HepG2 (cell line): ENCODE results near the gene ATRAID. TPM values are rescaled to one million over a fixed set of nuclear protein-coding genes. Genes with fewer than 3 reads are reported as not detected.

Experiments
- ELF1 ChIP-seq: sonication (generic); formaldehyde crosslinking; IDR thresholded peaks from 2 replicates; pipeline ENCODE4 v1.4.0; 2020; ENCODE audit warnings: missing genetic modification reagents
- HNF1A ChIP-seq, 2 experiments: sonication (generic) in 1 of 2; formaldehyde crosslinking in 1 of 2; IDR thresholded peaks; 2 replicates each; pipeline versions ENCODE4 v1.4.0 to v1.6.1; 2016 to 2020; ENCODE audit warnings: borderline replicate concordance in 1 of 2, low read depth in 1 of 2, mild to moderate bottlenecking in 1 of 2, missing genetic modification reagents in 1 of 2
- HNF1B ChIP-seq: sonication (generic); formaldehyde crosslinking; IDR thresholded peaks from 2 replicates; pipeline ENCODE4 v1.5.1; 2020; ENCODE audit warnings: mild to moderate bottlenecking, moderate library complexity, missing genetic modification reagents
- HOMEZ ChIP-seq: IDR thresholded peaks from 2 replicates; pipeline ENCODE4 v1.6.1; 2016; ENCODE audit warnings: low read depth
- JUNB ChIP-seq: sonication (generic); formaldehyde crosslinking; IDR thresholded peaks from 2 replicates; pipeline ENCODE4 v1.8.0; 2022; ENCODE audit warnings: missing genetic modification reagents, mild to moderate bottlenecking, borderline replicate concordance
- MAFF ChIP-seq: IDR thresholded peaks from 2 replicates; pipeline ENCODE4 v1.6.1; 2011; ENCODE audit warnings: low read depth, low read length, improper control_type of control experiment
- NFYB ChIP-seq: sonication (generic); formaldehyde crosslinking; IDR thresholded peaks from 2 replicates; pipeline ENCODE4 v1.4.0; 2020; ENCODE audit warnings: missing genetic modification reagents
- PPARG ChIP-seq: conservative IDR thresholded peaks from 2 replicates; pipeline ENCODE4 v1.6.1; 2016; ENCODE audit warnings: missing biosample characterization, missing genetic modification reagents
- RARA ChIP-seq: IDR thresholded peaks from 2 replicates; pipeline ENCODE4 v1.6.1; 2016; ENCODE audit warnings: missing genetic modification reagents, missing compliant biosample characterization
- REPIN1 ChIP-seq: sonication (generic); formaldehyde crosslinking; IDR thresholded peaks from 2 replicates; pipeline ENCODE4 v1.8.0; 2022; ENCODE audit warnings: missing genetic modification reagents, low read depth, mild to moderate bottlenecking, borderline replicate concordance
- TBX2 ChIP-seq: sonication (generic); formaldehyde crosslinking; IDR thresholded peaks from 2 replicates; pipeline ENCODE4 v1.5.0; 2020; ENCODE audit warnings: missing genetic modification reagents, mild to moderate bottlenecking, borderline replicate concordance
- WIZ ChIP-seq: sonication (generic); formaldehyde crosslinking; IDR thresholded peaks from 2 replicates; pipeline ENCODE4 v1.5.1; 2020; ENCODE audit warnings: mild to moderate bottlenecking, missing genetic modification reagents
- ZBTB10 ChIP-seq: sonication (generic); formaldehyde crosslinking; IDR thresholded peaks from 2 replicates; pipeline ENCODE4 v1.4.0; 2020; ENCODE audit warnings: missing genetic modification reagents, borderline replicate concordance
- ZFP1 ChIP-seq: IDR thresholded peaks from 2 replicates; pipeline ENCODE4 v1.6.1; 2016
- ZNF235 ChIP-seq: sonication (generic); formaldehyde crosslinking; IDR thresholded peaks from 2 replicates; pipeline ENCODE4 v1.8.1; 2023; ENCODE audit warnings: mild to moderate bottlenecking, missing genetic modification reagents, borderline replicate concordance
- ZNF275 ChIP-seq: sonication (generic); formaldehyde crosslinking; IDR thresholded peaks from 2 replicates; pipeline ENCODE4 v1.8.0; 2022; ENCODE audit warnings: missing genetic modification reagents, mild to moderate bottlenecking, inconsistent platforms, borderline replicate concordance
- ZNF879 ChIP-seq: sonication (generic); formaldehyde crosslinking; IDR thresholded peaks from 2 replicates; pipeline ENCODE4 v1.8.1; 2023; ENCODE audit warnings: missing genetic modification reagents
- polyA plus RNA-seq, 8 experiments: library from polyadenylated mRNA; depleted of rRNA in 3 of 8; stranded (reverse) in 7 of 8; unstranded in 1 of 8; fragments of >200 nt; fragmentation: Illumina TruSeq in 4 of 8; extraction: Trizol in 4 of 8; gene quantifications; 2 replicates each; pipeline versions ENCODE4 v1.2.1 to v1.2.3, GENCODE V29; 2011 to 2016; ENCODE audit warnings: low read depth in 4 of 8, missing spikeins in 1 of 8, mixed read lengths in 1 of 8; ENCODE audit not compliant: insufficient read depth in 1 of 8
- total RNA-seq, 5 experiments: library from RNA; depleted of rRNA; stranded (reverse); fragments of >200 nt; fragmentation: Illumina TruSeq; extraction: Trizol; gene quantifications; 2 replicates each; pipeline ENCODE4 v1.2.3, GENCODE V29; 2016; ENCODE audit warnings: low read depth in 1 of 5

Gene ATRAID
- total and polyA plus RNA-seq, 2 of the 13 experiments (the other 11 are each of a cell fraction or from before 2014, with no cell fraction given) = 207 to 382 TPM

GRCh38 chr2:27264753-27265535 is 53.1 kb downstream of the ATRAID start (continued):
- no peak for TF ChIP-seq ZNF275
- no peak for TF ChIP-seq JUNB (CRISPR knock-in tag)
- TF ChIP-seq NFYB (CRISPR knock-in tag) = peak; percentile 36; the same call in 1 of the 2 replicates
- peak; percentile 91 for TF ChIP-seq TBX2 (CRISPR knock-in tag)
- no peak for TF ChIP-seq MAFF
- 0 out of 2 replicates have a peak, but pooled peaks have one; percentile 50 for TF ChIP-seq ZNF879 (CRISPR knock-in tag)
- TF ChIP-seq RARA = peak; percentile 28; the same call in 1 of the 2 replicates
- TF ChIP-seq HNF1B = peak; percentile 65; the same call in 1 of the 2 replicates
- no peak for TF ChIP-seq HNF1A (IDR thresholded peaks at IDR 0.05; ENCODE audit: low read depth)
- TF ChIP-seq HNF1A (CRISPR knock-in tag; IDR thresholded peaks at IDR 0.05; ENCODE audit: borderline replicate concordance) = no peak
- no peak for TF ChIP-seq ZNF235 (CRISPR knock-in tag)
- TF ChIP-seq HOMEZ (CRISPR knock-in tag) = no peak
- no peak for TF ChIP-seq WIZ (CRISPR knock-in tag)
- no peak for TF ChIP-seq ZFP1 (CRISPR knock-in tag)
- TF ChIP-seq ZBTB10 (CRISPR knock-in tag) = no peak; the same call in 1 of the 2 replicates
- TF ChIP-seq REPIN1 = no peak
- 0 out of 2 replicates have a peak, but pooled peaks have one; percentile 35 for TF ChIP-seq PPARG
- 0 out of 2 replicates have a peak, but pooled peaks have one; percentile 14 for TF ChIP-seq ELF1 (CRISPR knock-in tag)
